Dendritic cell treated with granulocyte-macrophage colony-stimulating factor and Interleukin-4, amounts not matched to agents 40 ng/mL and 50 ng/mL, for 4 days (primary cell): ENCODE results near the gene SLX1A.
"Not testable (repeated sequence)": the region's sequence is repeated elsewhere in the genome, so short reads cannot be mapped to it uniquely, and the experiment has no call there.

Source experiments
- H3K27ac Mint-ChIP-seq: one replicate; pipeline ENCODE4 v1.8.0; 2022; ENCODE audit warnings: mild to moderate bottlenecking, mixed read lengths
- H3K27me3 Mint-ChIP-seq: one replicate; pipeline ENCODE4 v1.8.0; 2022; ENCODE audit warnings: mild to moderate bottlenecking, mixed read lengths
- H3K36me3 Mint-ChIP-seq: one replicate; pipeline ENCODE4 v1.8.0; 2022; ENCODE audit warnings: low read depth, mixed read lengths
- H3K4me1 Mint-ChIP-seq: one replicate; pipeline ENCODE4 v1.8.0; 2022; ENCODE audit warnings: low read depth, mixed read lengths
- H3K4me3 Mint-ChIP-seq: one replicate; pipeline ENCODE4 v1.8.0; 2022; ENCODE audit warnings: mild to moderate bottlenecking, moderate library complexity, mixed read lengths
- H3K9me3 Mint-ChIP-seq: one replicate; pipeline ENCODE4 v1.8.0; 2022; ENCODE audit warnings: mixed read lengths
- intact Hi-C: fragments of 100-400 bp; cut with micrococcal nuclease; formaldehyde crosslinking; loops from one replicate; pipeline ENCODE4 v1.15.0; 2022

Gene SLX1A

GRCh38 chr16:30187971-30188561, 5.6 kb upstream of the SLX1A start:
- H3K36me3 Mint-ChIP-seq, result peaks cover 48% of the 10 kb centered on the region
- H3K9me3 Mint-ChIP-seq, result no peaks in the 10 kb centered on the region
- intact Hi-C loops, result no loop called here
- peaks cover 37% of the 10 kb centered on the region for H3K4me1 Mint-ChIP-seq
- H3K4me3 Mint-ChIP-seq, result no peak overlapping the region
- H3K27me3 Mint-ChIP-seq, result no peaks in the 10 kb centered on the region
- H3K27ac Mint-ChIP-seq, result no peak overlapping the region

GRCh38 chr16:30191158-30191557, 2.5 kb upstream of the SLX1A start:
- H3K27ac Mint-ChIP-seq, H3K27me3 Mint-ChIP-seq, H3K4me3 Mint-ChIP-seq, intact Hi-C loops, H3K9me3 Mint-ChIP-seq: not testable (repeated sequence)
- Mint-ChIP-seq H3K4me1 (peaks cover 15% of the 10 kb centered on the region), H3K36me3 (peaks cover 24% of the 10 kb centered on the region)

- H3K36me3 Mint-ChIP-seq, intact Hi-C loops, H3K4me3 Mint-ChIP-seq, H3K27ac Mint-ChIP-seq, H3K9me3 Mint-ChIP-seq, H3K4me1 Mint-ChIP-seq, H3K27me3 Mint-ChIP-seq: not testable (repeated sequence)
Measured at GRCh38 chr16:30193098-30193497, 577 bp upstream of the SLX1A start.

- intact Hi-C loops, H3K4me1 Mint-ChIP-seq, H3K27me3 Mint-ChIP-seq, H3K9me3 Mint-ChIP-seq, H3K27ac Mint-ChIP-seq, H3K36me3 Mint-ChIP-seq, H3K4me3 Mint-ChIP-seq: not testable (repeated sequence)
Measured at GRCh38 chr16:30194172-30194925, 674 bp downstream of the SLX1A start.

GRCh38 chr16:30197001-30197400, 3.3 kb downstream of the SLX1A start:
- H3K27ac Mint-ChIP-seq, H3K27me3 Mint-ChIP-seq, H3K4me1 Mint-ChIP-seq, H3K9me3 Mint-ChIP-seq, H3K36me3 Mint-ChIP-seq, H3K4me3 Mint-ChIP-seq, intact Hi-C loops: not testable (repeated sequence)

- intact Hi-C loops, H3K4me1 Mint-ChIP-seq, H3K27ac Mint-ChIP-seq, H3K36me3 Mint-ChIP-seq, H3K4me3 Mint-ChIP-seq, H3K27me3 Mint-ChIP-seq, H3K9me3 Mint-ChIP-seq: not testable (repeated sequence)
Measured at GRCh38 chr16:30199049-30199448, 5.4 kb downstream of the SLX1A start, which contains the start of gene SULT1A3. Gene SULT1A3 (plus strand): TSS chr16:30199255. CDS start chr16:30200729, 1,474 bp downstream.

- intact Hi-C loops, H3K9me3 Mint-ChIP-seq, H3K4me1 Mint-ChIP-seq, H3K27ac Mint-ChIP-seq, H3K27me3 Mint-ChIP-seq, H3K36me3 Mint-ChIP-seq, H3K4me3 Mint-ChIP-seq: not testable (repeated sequence)
Measured at GRCh38 chr16:30199608-30200343, 6.1 kb downstream of the SLX1A start.

- intact Hi-C loops, H3K4me3 Mint-ChIP-seq, H3K4me1 Mint-ChIP-seq, H3K27me3 Mint-ChIP-seq, H3K9me3 Mint-ChIP-seq, H3K27ac Mint-ChIP-seq, H3K36me3 Mint-ChIP-seq: not testable (repeated sequence)
Measured at GRCh38 chr16:30205541-30206236, 12.0 kb downstream of the SLX1A start.

- H3K36me3 Mint-ChIP-seq, H3K4me3 Mint-ChIP-seq, H3K9me3 Mint-ChIP-seq, H3K4me1 Mint-ChIP-seq, intact Hi-C loops, H3K27me3 Mint-ChIP-seq, H3K27ac Mint-ChIP-seq: not testable (repeated sequence)
Measured at GRCh38 chr16:30206252-30206651, 12.6 kb downstream of the SLX1A start.

- H3K27me3 Mint-ChIP-seq, H3K4me3 Mint-ChIP-seq, intact Hi-C loops, H3K4me1 Mint-ChIP-seq, H3K27ac Mint-ChIP-seq, H3K36me3 Mint-ChIP-seq, H3K9me3 Mint-ChIP-seq: not testable (repeated sequence)
Measured at GRCh38 chr16:30207063-30207704, 13.5 kb downstream of the SLX1A start.

GRCh38 chr16:30209032-30209431, 15.4 kb downstream of the SLX1A start:
- intact Hi-C loops, H3K27ac Mint-ChIP-seq, H3K27me3 Mint-ChIP-seq, H3K9me3 Mint-ChIP-seq, H3K4me3 Mint-ChIP-seq, H3K4me1 Mint-ChIP-seq, H3K36me3 Mint-ChIP-seq: not testable (repeated sequence)

- H3K4me1 Mint-ChIP-seq, H3K9me3 Mint-ChIP-seq, H3K27ac Mint-ChIP-seq, H3K27me3 Mint-ChIP-seq, intact Hi-C loops, H3K4me3 Mint-ChIP-seq, H3K36me3 Mint-ChIP-seq: not testable (repeated sequence)
Measured at GRCh38 chr16:30211414-30211813, 17.7 kb downstream of the SLX1A start.

GRCh38 chr16:30217082-30217481, 23.4 kb downstream of the SLX1A start:
- H3K27me3 Mint-ChIP-seq, H3K27ac Mint-ChIP-seq, H3K9me3 Mint-ChIP-seq, H3K4me3 Mint-ChIP-seq, H3K36me3 Mint-ChIP-seq, H3K4me1 Mint-ChIP-seq, intact Hi-C loops: not testable (repeated sequence)
